Activated naive CD4-positive, alpha-beta T cell treated with anti-CD3 and anti-CD28 coated beads, Interleukin-2, amount 50 U/mL, for 16 hours (primary cell): ENCODE data around the gene SELENOP.
"Not testable (repeated sequence)": the region's sequence is repeated elsewhere in the genome, so short reads cannot be mapped to it uniquely, and the experiment has no call there.

Experiments used
- DNase-seq: peaks from one replicate; pipeline ENCODE4 v3.0.0-alpha.2; 2020

Gene SELENOP

DNA sequence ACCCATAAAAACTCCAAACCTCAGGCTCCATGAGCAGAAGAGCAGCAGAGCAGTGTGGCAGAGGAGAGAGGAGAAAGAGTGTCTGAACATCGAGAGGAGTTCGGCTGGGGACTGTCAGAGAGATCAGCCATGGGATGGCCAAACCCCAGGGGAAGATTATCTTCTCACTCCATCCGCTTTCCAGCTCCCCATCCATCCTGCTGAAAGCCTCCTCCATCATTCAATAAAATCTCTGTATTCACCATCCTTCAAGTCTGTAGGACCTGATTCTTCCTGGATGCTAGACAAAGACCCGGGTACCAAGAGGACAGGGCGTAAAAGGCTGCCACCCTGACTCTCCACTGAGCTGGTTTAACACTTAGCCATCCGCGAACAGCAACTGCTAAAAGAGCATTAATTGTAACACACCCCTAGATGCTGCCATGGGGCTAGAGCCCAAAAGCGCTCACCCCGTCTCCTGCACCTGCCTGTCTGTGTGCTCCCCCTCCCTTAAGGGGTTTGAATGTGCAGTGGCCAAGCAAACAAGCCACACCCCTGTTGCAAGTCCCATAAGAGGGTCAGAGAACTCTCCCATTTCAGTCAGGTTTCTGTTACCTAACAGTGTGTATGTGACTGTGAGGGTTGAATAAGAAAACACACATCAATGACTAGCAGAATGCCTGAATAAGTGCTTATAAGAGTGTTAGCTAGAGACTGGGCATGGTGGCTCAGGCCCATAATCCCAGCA is 13.9 kb upstream of the SELENOP start:
- DNase-seq: no peak

DNA sequence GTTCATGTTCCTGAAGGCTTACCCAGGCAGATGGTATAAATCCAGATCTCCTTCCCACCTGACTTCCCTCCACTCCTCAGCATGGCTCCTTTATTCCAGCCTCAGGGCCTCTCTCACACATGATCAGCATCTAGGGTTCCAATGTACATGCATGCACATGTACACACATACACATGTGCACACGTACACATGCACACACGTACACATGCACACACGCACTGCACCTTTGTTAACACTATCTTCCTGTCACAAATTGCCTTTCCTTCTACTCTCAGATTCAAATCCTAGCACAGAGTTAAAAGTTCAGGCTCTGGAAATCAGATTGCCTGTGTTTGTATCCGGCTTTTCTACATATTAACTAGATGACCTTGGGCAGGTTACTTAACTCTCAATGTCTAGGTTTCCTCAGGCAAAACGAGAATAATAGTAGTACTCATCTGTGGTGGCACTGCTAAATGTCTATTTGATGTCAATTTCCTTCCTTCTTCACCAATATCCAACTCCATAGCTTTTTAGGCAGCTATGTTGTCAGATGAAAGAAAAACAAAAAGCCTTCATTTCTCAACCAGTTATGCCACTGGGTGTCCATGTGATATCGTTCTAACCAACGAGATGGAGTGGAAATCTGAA is 12.8 kb upstream of the SELENOP start:
- DNase-seq: no peak

DNA sequence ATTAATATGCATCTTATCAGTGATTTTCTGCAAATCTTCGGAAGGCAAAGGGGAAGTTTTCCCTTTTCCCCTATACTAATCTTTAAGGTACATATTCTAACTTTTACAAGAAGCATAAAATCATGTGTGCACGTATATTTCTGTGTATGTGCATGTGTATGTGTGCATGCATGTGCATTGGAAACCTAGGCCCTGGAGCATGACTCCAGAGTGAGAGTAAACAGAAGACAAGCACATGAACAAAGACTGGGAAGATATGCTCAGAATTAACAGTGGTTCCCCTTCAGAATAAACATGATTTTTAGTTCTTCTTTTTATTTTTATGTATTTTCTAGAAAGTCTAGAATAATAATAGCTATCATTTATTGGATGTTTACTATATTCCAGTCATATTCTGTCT is 10.9 kb upstream of the SELENOP start:
- DNase-seq: no peak

DNA sequence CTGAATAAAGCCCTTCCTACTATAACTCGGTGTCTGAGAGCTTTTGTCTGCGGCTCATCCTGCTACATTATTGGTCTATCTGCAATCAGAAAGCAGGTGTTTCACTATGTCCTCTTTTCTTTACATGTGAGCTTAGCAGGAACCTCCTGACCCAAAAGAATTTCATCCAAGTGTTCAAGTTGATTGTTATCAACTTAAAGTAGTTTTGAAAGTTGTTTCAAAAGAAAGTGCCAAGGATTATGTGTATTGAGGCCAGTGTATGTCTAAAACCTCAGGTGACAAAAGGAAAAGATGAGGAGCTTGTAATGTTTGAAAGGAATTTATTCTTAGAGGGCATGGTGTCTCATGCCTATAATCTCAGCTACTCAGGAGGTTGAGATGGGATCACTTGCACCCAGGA is 8.1 kb upstream of the SELENOP start:
- DNase-seq: no peak

DNA sequence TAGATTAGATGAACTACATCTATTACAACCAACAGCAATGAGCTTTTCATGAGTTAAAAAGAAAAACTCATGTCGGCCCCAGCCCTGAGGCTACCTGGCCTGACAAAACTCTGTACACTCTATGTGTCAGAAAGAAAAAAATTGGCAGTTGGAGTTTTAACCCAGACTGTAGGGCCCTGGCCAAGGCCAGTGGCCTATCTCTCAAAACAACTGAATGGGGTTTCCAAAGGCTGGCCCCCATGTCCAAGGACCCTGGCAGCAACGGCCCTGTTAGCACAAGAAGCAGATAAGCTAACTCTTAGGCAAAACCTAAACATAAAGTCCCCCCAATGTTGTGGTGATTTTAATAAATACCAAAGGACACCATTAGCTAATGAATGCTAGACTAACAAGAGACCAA is 4.9 kb upstream of the SELENOP start:
- not testable (repeated sequence) for DNase-seq

DNA sequence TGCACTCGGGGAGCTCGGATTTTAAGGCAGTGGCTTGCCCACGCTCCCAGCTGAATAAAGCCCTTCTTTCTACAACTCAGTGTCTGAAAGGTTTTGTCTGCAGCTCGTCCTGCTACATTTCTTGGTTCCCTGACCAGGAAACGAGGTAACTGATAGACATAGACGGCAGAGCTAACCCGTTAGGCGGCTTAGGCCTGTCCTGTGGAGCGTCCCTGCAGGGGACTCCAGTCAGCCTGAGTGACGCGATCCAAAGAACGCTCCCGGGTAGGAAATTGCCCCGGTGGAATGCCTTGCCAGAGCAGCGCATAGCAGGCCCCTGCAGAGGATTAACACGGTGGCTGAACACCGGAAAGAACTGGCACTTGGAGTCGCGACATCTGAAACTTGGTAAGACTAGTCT is 1.8 kb upstream of the SELENOP start:
- no peak for DNase-seq

DNA sequence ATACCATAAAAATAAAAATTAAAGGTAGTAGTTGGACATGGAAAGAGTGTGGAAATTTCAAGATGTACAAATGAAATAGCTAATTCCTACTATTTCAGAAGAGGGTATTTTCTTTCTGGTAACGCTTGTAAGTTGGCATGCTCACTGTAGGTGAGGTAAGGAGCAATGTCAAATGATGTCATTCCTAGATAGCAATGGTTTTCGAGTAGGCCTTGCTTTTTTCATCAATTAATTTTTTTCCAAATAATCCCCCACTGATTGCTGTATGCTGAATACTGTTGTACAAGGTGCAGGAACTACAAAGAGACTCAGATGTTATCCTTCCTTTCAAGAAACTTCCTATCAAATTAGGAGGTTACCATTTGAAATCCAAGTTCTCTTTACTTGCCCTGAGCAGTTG is 928 bp upstream of the SELENOP start:
- no peak for DNase-seq

DNA sequence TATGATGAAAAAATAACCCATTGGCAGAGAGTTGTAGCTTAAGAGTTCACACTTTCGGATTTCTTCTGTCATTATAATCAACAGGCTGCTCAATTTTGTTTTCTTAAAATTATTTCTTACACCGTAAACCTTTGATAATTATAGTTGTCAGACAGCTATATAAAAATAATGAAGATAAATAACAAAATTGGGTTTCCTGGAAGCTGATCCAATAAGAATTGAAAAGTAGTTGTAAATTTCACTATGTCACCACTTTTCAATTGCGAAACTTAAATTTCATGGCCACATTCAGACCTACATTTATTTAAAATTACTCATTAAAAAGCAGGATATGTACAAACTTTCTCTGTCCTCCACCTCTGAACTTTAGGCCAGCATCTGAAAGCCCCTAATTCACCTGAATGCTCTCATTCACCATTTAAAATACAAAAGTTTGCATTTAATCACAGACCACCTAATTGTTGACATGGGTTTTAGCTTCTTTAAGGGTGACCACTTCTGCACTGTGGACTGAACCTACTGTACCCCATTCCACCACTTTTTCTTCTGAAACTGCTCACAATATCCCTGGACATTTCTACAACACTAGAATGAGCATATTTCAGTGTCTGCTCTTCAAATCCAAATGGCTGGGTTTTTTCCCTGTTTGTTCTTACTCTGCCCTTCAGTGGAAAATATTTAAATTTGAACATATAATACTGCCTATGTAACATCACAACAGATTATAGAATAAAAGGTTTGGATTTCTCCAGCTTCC is 680 bp downstream of the SELENOP start:
- DNase-seq: no peak

DNA sequence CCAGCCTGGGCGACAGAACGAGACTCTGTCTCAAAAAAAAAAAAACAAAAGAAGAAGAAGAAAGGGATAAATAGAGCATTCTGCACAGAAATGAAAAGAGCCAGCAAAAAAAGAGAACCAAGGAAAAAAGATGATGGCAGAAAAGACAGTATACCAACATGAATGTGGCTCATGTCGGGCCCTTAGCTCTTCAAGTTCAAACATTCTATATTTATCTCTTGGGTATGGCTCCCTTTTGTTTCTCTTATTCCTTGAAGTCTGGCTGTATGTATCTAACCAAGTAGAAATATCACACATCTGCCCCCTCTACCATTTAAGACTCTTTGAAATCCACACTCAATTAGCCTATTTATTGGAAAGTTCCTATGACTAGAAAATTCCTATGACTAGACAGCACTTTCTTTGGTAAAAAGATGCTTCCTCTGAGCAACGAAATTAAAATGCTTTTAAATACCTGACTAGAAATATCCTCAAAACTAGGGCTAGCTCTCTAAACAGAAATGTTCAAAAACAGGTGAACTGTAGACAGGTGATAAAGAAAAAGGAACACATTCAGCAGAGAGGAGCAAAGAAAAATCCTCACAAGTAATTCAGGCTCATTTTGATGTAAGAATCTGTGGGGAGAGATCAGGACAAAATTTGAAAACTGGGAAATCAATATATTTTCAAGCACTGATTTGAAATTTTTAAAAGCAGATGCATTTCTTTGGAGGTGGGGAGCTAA is 2.6 kb downstream of the SELENOP start:
- DNase-seq: no peak

DNA sequence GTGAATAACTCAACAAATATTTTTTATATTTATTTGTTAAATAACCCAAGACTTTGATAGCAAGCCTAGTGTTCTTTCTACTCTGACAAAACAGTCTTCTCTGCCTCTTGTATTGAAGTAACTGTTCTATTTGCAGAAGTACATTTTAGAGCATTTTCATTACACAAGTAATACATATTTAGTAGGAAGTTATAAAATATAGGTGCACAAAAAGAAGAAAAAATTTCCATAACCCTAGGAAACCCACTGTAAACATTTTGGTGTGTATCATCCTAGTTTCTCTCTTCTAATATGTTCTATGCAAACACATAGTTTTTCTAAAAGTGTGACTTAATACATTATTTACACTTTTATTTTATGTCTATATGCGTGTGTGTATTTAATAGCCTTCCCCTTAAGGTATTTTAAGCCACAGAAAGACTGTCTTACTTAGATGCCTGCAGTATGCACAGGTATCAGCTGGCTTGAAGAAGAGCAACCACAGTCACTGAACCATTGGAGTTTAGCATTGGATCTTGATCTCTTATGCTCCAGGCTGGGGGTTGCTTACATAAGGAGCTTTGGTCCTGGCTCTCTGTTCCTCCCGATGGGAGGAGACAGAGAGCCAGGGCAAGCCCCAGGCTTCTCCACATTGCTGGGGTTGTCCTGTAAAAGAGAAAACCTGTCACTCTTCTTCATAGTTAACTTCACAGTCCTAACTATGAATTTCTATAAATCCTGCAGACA is 3.8 kb downstream of the SELENOP start:
- no peak for DNase-seq

DNA sequence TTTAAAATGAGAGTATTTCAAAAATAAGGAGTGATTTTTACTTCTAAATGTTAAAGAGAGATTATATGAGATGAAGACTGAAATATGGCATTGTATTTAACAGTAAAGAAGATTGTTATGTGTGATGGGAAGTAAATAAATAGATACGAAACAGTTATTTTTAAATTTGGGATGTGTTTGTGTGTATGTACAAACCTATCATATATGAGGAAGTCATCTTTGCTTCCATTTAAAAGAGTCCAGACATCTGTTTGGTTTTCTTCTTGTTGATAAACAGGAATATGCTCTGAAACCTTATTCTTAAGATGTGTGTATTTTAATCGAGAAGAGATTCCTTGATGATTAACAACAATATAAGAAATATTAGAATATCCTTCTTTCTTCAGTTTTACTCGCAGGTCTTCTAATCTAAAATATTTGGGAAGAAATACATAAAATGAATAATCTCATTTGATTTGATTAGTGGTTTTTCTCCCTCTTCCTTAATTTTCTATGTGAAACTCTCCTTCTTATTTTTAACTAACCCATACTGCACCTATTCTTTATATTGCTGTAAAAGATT is 4.9 kb downstream of the SELENOP start:
- no peak for DNase-seq

DNA sequence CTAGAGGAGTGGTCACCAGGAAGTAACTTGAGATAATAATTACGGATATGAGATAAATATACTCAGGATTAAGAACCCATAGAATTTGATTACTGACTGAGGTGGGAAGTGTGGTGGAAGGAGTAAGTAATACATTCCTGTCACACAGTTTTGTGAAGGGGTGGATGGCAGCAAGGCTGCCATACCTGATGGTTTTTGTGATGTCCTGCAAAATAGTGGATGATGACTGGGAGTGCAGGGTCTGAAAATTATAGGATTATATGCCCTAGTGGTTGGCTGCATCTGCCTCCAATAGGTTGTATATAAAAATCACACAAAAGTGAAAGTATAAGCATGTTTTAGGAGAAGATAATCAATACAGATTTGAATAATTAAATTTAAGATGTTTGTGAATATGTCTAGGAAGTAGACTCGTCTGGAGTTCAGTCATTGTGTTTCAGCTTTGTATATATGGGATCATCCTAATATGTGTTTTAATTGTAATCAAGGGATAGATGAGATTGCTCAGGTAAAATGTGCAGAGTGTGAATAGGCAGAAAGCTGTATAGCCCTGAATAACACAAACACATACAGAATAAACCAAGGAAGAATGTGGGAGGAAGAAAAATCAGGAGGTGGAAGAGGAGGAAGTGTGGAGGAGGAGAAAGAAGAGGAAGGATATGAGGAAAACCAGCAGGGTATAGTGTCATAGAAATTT is 5.5 kb downstream of the SELENOP start:
- no peak for DNase-seq

DNA sequence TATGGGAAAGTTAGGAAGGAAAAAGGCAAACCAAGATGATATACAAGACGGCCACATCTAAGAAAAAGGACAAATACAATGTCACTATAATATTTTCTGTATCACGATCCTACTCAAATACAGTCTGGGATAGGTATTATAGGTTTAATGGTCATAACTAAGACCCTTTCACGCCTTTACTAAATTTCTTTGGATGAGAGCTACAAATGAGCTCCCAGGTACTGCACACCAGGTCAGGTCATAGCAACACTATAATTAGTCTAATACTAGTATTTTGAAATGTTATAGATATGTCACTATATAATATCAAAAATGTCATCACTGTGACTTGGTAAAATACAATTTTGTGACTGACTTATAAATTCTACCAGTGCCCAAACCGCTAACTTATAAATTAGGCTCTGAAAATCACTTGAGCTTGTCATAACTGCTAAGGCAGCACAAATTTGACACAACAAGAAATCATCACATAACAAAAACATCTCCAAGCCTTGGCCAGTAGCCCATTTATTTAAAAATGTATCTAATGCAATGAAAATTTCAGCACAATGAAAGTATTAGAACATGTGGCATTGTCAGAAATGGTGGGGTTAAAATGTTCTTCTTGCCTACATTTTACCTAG is 6.9 kb downstream of the SELENOP start:
- DNase-seq: no peak

DNA sequence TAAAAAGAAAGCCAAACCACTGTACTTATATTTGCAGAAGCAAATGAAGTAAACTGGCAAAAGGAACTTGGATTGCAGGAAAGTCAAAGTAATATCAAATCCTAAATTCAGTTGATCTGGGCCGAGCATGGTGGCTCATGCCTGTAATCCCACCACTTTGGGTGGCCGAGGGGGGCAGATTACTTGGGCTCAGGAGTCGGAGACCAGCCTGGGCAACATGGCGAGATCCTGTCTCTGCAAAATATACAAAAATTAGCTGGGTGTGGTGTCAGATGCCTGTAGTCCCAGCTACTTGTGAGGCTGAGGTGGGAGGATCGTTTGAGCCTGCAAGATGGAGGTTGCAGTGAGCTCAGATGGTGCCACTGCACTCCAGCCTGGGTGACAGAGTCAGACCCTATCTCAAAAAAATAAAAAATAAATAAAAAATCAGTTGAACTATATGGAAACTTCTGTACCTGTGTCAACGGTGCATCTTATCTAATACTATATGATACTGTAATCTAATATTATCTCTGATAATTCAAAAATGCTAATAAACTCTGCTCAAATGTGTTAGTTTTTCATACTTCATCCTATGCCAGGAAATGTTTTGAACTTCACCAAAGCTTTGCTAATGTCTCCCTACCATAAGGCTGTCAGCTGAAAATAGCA is 10.1 kb downstream of the SELENOP start:
- DNase-seq: no peak

DNA sequence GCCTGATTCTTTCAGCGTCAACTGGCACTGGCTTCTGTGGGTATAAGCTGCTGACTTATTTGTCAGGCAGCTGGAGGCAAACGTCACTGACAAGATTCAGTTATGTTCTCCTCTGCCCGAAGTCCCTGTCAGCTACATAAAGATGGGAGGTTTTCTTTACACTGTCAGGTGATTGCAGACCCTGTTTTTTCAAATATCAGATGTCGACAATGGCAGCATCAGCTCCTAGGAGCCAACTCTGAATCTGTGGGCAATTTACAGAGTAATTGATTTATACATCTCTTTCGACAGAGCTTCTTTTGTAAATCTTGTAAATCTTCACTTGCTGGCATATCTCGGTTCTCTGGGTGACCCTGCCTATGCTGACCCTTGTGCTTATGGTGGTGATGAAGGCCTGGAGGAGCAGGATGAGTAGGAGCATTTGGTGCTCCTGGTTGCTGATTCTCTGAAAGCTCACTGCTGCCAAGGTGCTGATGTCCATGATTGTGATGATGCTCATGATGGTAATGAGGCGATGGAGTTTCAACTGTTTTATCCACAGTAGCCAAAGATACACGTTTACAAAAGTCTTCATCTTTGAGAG is 10.9 kb downstream of the SELENOP start:
- DNase-seq: no peak

DNA sequence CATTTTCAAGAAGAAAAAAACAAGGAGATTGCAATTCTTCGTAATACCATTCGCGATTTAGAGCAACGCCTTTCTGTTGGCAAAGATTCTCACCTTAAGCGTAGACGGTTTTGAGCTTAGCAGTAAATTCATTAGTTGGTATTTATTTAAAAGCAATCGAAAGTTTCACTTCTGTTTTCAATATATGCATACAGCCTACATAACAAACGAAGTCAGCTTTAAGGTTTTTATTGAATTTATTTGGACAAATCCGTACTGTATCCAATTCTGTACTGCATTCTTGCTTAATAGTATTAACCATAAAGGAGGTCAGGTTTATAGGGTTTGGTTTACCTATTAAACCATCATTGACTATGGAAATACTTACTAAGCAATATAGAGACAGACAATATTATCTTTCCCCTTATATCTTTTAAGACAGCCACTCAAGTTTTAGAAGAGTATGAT is 12.0 kb downstream of the SELENOP start:
- DNase-seq: no peak

DNA sequence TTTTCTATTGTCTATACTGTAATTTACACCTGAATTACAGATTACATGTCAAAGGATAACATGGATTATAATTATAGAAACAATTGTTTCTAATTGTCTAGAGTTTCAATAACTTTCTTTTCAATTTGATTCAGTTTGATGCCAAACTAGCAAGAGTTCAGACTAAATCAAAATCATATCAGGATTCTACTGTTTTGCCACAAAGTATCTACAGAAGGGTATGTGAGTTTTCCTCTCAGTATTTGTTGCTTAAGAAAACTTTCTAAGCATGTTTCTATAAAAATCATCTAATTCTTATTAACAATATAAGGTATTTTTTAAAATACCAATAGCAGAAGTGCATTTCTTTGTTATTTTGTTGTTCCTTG is 12.5 kb downstream of the SELENOP start:
- DNase-seq: no peak

DNA sequence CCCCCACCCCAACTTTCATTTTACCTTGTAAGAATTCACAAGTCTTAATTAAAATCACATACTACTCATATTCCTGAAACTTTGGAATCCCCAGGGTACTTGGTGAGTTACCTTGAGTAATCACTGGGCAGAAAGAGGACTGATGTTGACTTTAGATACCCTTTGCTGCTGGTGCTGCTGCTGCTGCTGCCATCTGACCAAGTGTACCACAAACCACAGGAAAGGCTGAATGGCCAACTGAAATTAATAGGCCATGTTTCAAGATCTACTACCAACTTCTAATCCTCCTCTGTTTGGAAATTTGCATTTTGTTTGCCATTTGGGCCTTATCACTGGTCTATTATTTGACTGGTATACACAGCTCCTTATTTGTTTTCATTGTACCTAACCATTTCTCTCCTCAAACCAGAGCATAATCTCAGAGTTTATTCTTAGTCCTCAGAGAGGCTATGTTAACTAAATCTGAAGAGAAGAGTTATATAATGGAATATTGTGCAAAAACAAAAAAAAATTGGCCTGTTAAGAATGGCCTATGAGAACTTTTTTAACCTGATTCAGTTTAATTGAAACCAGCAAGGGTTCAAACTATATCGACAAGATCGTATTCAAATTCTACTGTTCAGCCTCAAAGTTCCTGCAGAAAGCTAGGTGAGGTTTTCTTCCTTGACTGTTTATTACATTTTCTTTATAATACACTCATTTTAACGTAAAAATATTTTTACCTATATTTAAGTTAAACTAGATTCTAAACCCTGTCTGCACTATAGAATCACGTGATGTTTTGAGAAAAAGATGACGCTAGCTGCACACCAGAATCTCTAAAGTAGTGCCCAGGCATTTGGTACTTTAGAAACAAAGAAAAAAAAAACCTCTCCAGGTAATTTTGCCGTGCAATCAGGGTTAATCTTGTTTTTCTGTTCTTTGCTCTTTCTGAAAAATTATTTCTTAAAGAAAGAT is 13.1 kb downstream of the SELENOP start:
- no peak for DNase-seq

DNA sequence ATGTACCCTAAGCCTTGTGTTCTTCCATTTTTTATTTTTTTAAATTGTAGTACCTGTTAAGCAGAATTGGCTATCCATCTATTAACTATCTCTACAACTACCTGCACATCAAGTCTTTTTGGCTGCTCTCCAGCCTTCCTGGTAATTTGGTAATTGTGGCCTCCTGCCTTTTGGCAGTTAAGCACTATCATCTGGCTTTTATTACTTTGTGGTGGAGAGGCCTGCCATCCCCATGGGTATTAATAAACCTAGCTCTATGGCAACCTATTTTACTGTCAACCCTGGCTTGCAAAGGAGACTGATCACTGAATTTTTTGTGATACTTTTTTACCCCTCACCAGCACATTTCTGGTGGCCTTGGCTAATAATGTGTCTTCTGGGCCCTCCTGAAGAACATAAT is 20.5 kb downstream of the SELENOP start:
- DNase-seq: no peak
